SK-N-MC (cell line): ENCODE data around the gene AGTR1.
A peak's percentile ranks its signal among the peaks of the same experiment; 100 is the strongest.

Source experiments
- DNase-seq: peaks from one replicate; pipeline ENCODE4 v3.0.0-alpha.2; 2011; ENCODE audit warnings: low read depth, low spot score
- H3K27ac ChIP-seq: fragments of 200-600 bp; sonication (generic); 2 replicates; pipeline ENCODE4 v1.5.1; 2016; ENCODE audit warnings: mixed run types
- H3K36me3 ChIP-seq: fragments of 200-600 bp; sonication (generic); 2 replicates; pipeline ENCODE4 v1.6.1; 2017; ENCODE audit warnings: antibody characterized with exemption, low read length, mixed read lengths; ENCODE audit not compliant: insufficient read depth
- H3K4me3 ChIP-seq: fragments of 200-600 bp; sonication (generic); 2 replicates; pipeline ENCODE4 v1.5.1; 2016
- H3K9ac ChIP-seq: fragments of 200-600 bp; sonication (generic); 2 replicates; pipeline ENCODE4 v1.8.0; 2017; ENCODE audit warnings: mixed run types, mixed read lengths; ENCODE audit not compliant: insufficient read length
- H3K9me3 ChIP-seq: fragments of 200-600 bp; sonication (generic); 2 replicates; pipeline ENCODE4 v1.6.1; 2017; ENCODE audit warnings: low read depth, mild to moderate bottlenecking, antibody characterized with exemption, low read length, moderate library complexity, mixed read lengths
- EZH2 ChIP-seq: fragments of 200-600 bp; sonication (generic); IDR thresholded peaks from one replicate; pipeline ENCODE4 v1.6.1; 2017; ENCODE audit warnings: antibody characterized with exemption
- FOXP2 ChIP-seq: optimal IDR thresholded peaks from 2 replicates; pipeline ENCODE3; 2011; ENCODE audit warnings: mild to moderate bottlenecking, moderate library complexity; ENCODE audit not compliant: insufficient read depth; ENCODE audit errors: extremely low read length, control extremely low read depth
- POLR2AphosphoS5 ChIP-seq: IDR thresholded peaks from 2 replicates; pipeline ENCODE4 v1.6.1; 2012; ENCODE audit warnings: mild to moderate bottlenecking, low read depth, low read length, borderline replicate concordance

AGTR1 gene

GRCh38 chr3:148789146-148789545 is 91.4 kb downstream of the AGTR1 start:
- no peak overlapping the region for H3K27ac ChIP-seq
- DNase-seq = peak; percentile 89

GRCh38 chr3:148789906-148790305 is 92.2 kb downstream of the AGTR1 start:
- TF ChIP-seq FOXP2 (no peak), EZH2 (no peak), POLR2AphosphoS5 (no peak)
- H3K27ac ChIP-seq = no peak overlapping the region

More at GRCh38 chr3:148789146-148789545, 91.4 kb downstream of the AGTR1 start:
- TF ChIP-seq FOXP2 (no peak), POLR2AphosphoS5 (peak; percentile 56; the same call in 1 of the 2 replicates)
- no peak overlapping the region for H3K9ac ChIP-seq
- H3K4me3 ChIP-seq = peak overlapping the region; percentile 36
- H3K9me3 ChIP-seq = no peaks in the 10 kb centered on the region
- H3K36me3 ChIP-seq = no peaks in the 10 kb centered on the region

GRCh38 chr3:148790370-148790769 is 92.7 kb downstream of the AGTR1 start:
- no peak overlapping the region for H3K4me3 ChIP-seq
- TF ChIP-seq EZH2 (no peak), FOXP2 (no peak), POLR2AphosphoS5 (no peak)
- no peaks in the 10 kb centered on the region for H3K9me3 ChIP-seq
- DNase-seq = no peak
- H3K36me3 ChIP-seq = no peaks in the 10 kb centered on the region
- H3K27ac ChIP-seq = no peak overlapping the region
- H3K9ac ChIP-seq = no peak overlapping the region

More at GRCh38 chr3:148789906-148790305, 92.2 kb downstream of the AGTR1 start:
- no peaks in the 10 kb centered on the region for H3K9me3 ChIP-seq
- no peak overlapping the region for H3K9ac ChIP-seq
- no peaks in the 10 kb centered on the region for H3K36me3 ChIP-seq
- DNase-seq = no peak
- no peak overlapping the region for H3K4me3 ChIP-seq

- no peak for DNase-seq
- no peak overlapping the region for H3K4me3 ChIP-seq
- no peak overlapping the region for H3K27ac ChIP-seq
- no peaks in the 10 kb centered on the region for H3K9me3 ChIP-seq
- no peaks in the 10 kb centered on the region for H3K36me3 ChIP-seq
- TF ChIP-seq EZH2 (no peak), POLR2AphosphoS5 (no peak), FOXP2 (no peak)
- H3K9ac ChIP-seq = no peak overlapping the region
These were observed 93.4 kb downstream of the AGTR1 start for GRCh38 chr3:148790851-148791735.

- H3K27ac ChIP-seq = no peak overlapping the region
- TF ChIP-seq EZH2 = no peak
- TF ChIP-seq POLR2AphosphoS5 = no peak
- TF ChIP-seq FOXP2 = no peak
These were observed 94.2 kb downstream of the AGTR1 start for GRCh38 chr3:148791920-148792319.

GRCh38 chr3:148792516-148792915 is 94.8 kb downstream of the AGTR1 start:
- no peak overlapping the region for H3K9ac ChIP-seq
- no peaks in the 10 kb centered on the region for H3K36me3 ChIP-seq
- H3K9me3 ChIP-seq = no peaks in the 10 kb centered on the region
- H3K4me3 ChIP-seq = no peak overlapping the region
- no peak for DNase-seq
- no peak overlapping the region for H3K27ac ChIP-seq
- TF ChIP-seq FOXP2 = no peak

More at GRCh38 chr3:148791920-148792319, 94.2 kb downstream of the AGTR1 start:
- no peak overlapping the region for H3K9ac ChIP-seq
- H3K9me3 ChIP-seq = no peaks in the 10 kb centered on the region
- no peaks in the 10 kb centered on the region for H3K36me3 ChIP-seq
- H3K4me3 ChIP-seq = no peak overlapping the region
- DNase-seq = no peak
